ENCODE results near the gene SCYGR4.

- TF ChIP-seq, protein P1, sequence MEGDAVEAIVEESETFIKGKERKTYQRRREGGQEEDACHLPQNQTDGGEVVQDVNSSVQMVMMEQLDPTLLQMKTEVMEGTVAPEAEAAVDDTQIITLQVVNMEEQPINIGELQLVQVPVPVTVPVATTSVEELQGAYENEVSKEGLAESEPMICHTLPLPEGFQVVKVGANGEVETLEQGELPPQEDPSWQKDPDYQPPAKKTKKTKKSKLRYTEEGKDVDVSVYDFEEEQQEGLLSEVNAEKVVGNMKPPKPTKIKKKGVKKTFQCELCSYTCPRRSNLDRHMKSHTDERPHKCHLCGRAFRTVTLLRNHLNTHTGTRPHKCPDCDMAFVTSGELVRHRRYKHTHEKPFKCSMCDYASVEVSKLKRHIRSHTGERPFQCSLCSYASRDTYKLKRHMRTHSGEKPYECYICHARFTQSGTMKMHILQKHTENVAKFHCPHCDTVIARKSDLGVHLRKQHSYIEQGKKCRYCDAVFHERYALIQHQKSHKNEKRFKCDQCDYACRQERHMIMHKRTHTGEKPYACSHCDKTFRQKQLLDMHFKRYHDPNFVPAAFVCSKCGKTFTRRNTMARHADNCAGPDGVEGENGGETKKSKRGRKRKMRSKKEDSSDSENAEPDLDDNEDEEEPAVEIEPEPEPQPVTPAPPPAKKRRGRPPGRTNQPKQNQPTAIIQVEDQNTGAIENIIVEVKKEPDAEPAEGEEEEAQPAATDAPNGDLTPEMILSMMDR (IDR thresholded peaks at IDR 0.05) = no peak
- TF ChIP-seq POLR2A (IDR thresholded peaks at IDR 0.05; ENCODE audit: low read depth) (no peak), POLR2AphosphoS5 (IDR thresholded peaks at IDR 0.05) (no peak)
Measured at GRCh38 chr2:227654426-227654825, 37.1 kb downstream of the SCYGR4 start.

All from esophagus muscularis mucosa (tissue), 3 donors.